Measurements from ENCODE around the gene C2.

Gene C2

GRCh38 chr6:31933537-31933936 lies 6.0 kb downstream of the C2 start:
- H3K4me3 ChIP-seq, result no peak overlapping the region
- H3K27me3 ChIP-seq, result peaks cover 0 to 5% of the 10 kb centered on the region in 2 donors
- H3K27ac ChIP-seq, result no peak overlapping the region
- H3K36me3 ChIP-seq, result no peaks in the 10 kb centered on the region
- no peaks in the 10 kb centered on the region for H3K9me3 ChIP-seq
- no peak for DNase-seq
- H3K4me1 ChIP-seq, result no peaks in the 10 kb centered on the region
- no peak for TF ChIP-seq CTCF (IDR thresholded peaks at IDR 0.05)
- intact Hi-C loops (cut with DNase I; ENCODE audit: low total_unique reads), result no loop called here

GRCh38 chr6:31935021-31935420 lies 7.5 kb downstream of the C2 start:
- Histone ChIP-seq H3K36me3 (no peaks in the 10 kb centered on the region), H3K4me1 (no peaks in the 10 kb centered on the region), H3K27me3 (no peaks in the 10 kb centered on the region), H3K4me3 (no peak overlapping the region), H3K27ac (no peak overlapping the region), H3K9me3 (no peaks in the 10 kb centered on the region)
- no peak for TF ChIP-seq CTCF (IDR thresholded peaks at IDR 0.05)
- intact Hi-C loops (cut with DNase I; ENCODE audit: low total_unique reads), result no loop called here
- DNase-seq, result no peak

GRCh38 chr6:31935823-31936222 lies 8.3 kb downstream of the C2 start:
- Histone ChIP-seq H3K4me3 (no peak overlapping the region), H3K4me1 (no peaks in the 10 kb centered on the region), H3K9me3 (no peaks in the 10 kb centered on the region), H3K27me3 (no peaks in the 10 kb centered on the region), H3K27ac (no peak overlapping the region), H3K36me3 (no peaks in the 10 kb centered on the region)
- no peak for DNase-seq
- TF ChIP-seq CTCF (IDR thresholded peaks at IDR 0.05), result no peak
- intact Hi-C loops (cut with DNase I; ENCODE audit: low total_unique reads), result no loop called here

- TF ChIP-seq CTCF (IDR thresholded peaks at IDR 0.05), result no peak
Observed at GRCh38 chr6:31940256-31940664, 12.7 kb downstream of the C2 start.

DNA sequence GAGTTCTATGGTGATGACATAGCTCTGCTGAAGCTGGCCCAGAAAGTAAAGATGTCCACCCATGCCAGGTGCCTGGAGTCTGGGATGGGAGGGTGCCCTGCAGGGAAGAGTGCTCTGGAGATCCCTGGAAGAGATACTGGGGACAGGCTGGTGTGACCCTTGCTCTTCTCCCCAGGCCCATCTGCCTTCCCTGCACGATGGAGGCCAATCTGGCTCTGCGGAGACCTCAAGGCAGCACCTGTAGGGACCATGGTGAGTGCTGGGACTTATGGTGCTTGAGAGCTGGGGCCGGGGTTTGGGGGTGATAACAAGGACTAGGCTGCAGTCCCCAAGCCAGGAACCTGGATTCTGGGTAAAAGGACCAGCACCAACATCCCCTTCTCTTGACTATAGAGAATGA lies 16.2 kb downstream of the C2 start:
- Histone ChIP-seq H3K9me3 (no peaks in the 10 kb centered on the region), H3K36me3 (no peaks in the 10 kb centered on the region), H3K4me3 (no peak overlapping the region), H3K4me1 (peaks cover 0 to 27% (median 21%) of the 10 kb centered on the region in 4 donors), H3K27ac (no peak overlapping the region), H3K27me3 (no peaks in the 10 kb centered on the region)
- intact Hi-C loops (cut with DNase I; ENCODE audit: low total_unique reads), result no loop called here
- no peak for DNase-seq
- no peak for TF ChIP-seq CTCF (IDR thresholded peaks at IDR 0.05)

More at GRCh38 chr6:31940256-31940664, 12.7 kb downstream of the C2 start:
- H3K4me1 ChIP-seq, result peaks cover 0 to 8% (median 6%) of the 10 kb centered on the region in 4 donors
- H3K36me3 ChIP-seq, result no peaks in the 10 kb centered on the region
- intact Hi-C loops (cut with DNase I; ENCODE audit: low total_unique reads), result no loop called here
- no peak for DNase-seq
- H3K9me3 ChIP-seq, result no peaks in the 10 kb centered on the region
- H3K27ac ChIP-seq, result no peak overlapping the region
- no peak overlapping the region for H3K4me3 ChIP-seq
- H3K27me3 ChIP-seq, result no peaks in the 10 kb centered on the region

DNA sequence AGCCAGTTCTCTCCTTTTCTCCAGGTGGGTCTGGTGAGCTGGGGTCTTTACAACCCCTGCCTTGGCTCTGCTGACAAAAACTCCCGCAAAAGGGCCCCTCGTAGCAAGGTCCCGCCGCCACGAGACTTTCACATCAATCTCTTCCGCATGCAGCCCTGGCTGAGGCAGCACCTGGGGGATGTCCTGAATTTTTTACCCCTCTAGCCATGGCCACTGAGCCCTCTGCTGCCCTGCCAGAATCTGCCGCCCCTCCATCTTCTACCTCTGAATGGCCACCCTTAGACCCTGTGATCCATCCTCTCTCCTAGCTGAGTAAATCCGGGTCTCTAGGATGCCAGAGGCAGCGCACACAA lies 17.6 kb downstream of the C2 start:
- no peaks in the 10 kb centered on the region for H3K9me3 ChIP-seq
- H3K27me3 ChIP-seq, result no peaks in the 10 kb centered on the region
- peak overlapping the region; percentile 36 to 52 for H3K4me3 ChIP-seq
- peaks cover 0 to 27% (median 21%) of the 10 kb centered on the region in 4 donors for H3K4me1 ChIP-seq
- TF ChIP-seq CTCF (IDR thresholded peaks at IDR 0.05), result no peak
- H3K27ac ChIP-seq, result peak overlapping the region; percentile 90 to 92
- DNase-seq, result no peak
- intact Hi-C loops (cut with DNase I; ENCODE audit: low total_unique reads), result no loop called here
- no peaks in the 10 kb centered on the region for H3K36me3 ChIP-seq
